Endothelial cell of umbilical vein (primary cell): Measurements from ENCODE around the gene BIRC2. TPM values are rescaled to one million over a fixed set of nuclear protein-coding genes. Genes with fewer than 3 reads are reported as not detected.
A peak's percentile ranks its signal among the peaks of the same experiment; 100 is the strongest.
"Not testable (repeated sequence)": the region's sequence is repeated elsewhere in the genome, so short reads cannot be mapped to it uniquely, and the experiment has no call there.

ENCODE experiments used
- Bru-seq: library from RNA; stranded (reverse); fragments of 400-500 nt; gene quantifications from one replicate; lab custom pipeline; 2021; lab: Mats Ljungman, UMichigan
- BruChase-seq, 2 experiments: library from RNA; stranded (reverse); fragments of 400-500 nt; gene quantifications; one replicate each; lab custom pipeline; 2021; lab: Mats Ljungman, UMichigan
- BruUV-seq: library from RNA; stranded (reverse); fragments of 400-500 nt; replicated peaks from 2 replicates; lab custom pipeline; 2021; lab: Mats Ljungman, UMichigan
- CTCF ChIA-PET: fragments of 300-600, 350-600 bp; sonication (Branson Sonifier 250); formaldehyde crosslinking; loops from one replicate; lab custom pipeline; 2021; ENCODE audit warnings: antibody characterized with exemption, inconsistent platforms; lab: Charles Lee
- POLR2A ChIA-PET: fragments of 300-600, 350-600 bp; sonication (Branson Sonifier 250); formaldehyde crosslinking; loops from one replicate; lab custom pipeline; 2021; ENCODE audit warnings: antibody characterized with exemption, inconsistent platforms; lab: Charles Lee
- DNase-seq: peaks from one replicate; pipeline ENCODE4 v3.0.0-alpha.2; 2011; ENCODE audit warnings: low read depth, low spot score
- FAIRE-seq: peaks from 2 replicates; lab custom pipeline; 2011; peaks lifted over from hg19 to GRCh38; lab: Jason Lieb, UNC
- H2AFZ ChIP-seq: 2 replicates; pipeline ENCODE4 v1.6.0; 2012; ENCODE audit warnings: low read depth, low read length, control low read depth, inconsistent platforms
- H3K27ac ChIP-seq: 2 replicates; pipeline ENCODE4 v1.5.1; 2011; ENCODE audit warnings: low read depth, mild to moderate bottlenecking, control low read depth, low read length, moderate library complexity; ENCODE audit not compliant: insufficient read depth
- H3K27me3 ChIP-seq, 2 experiments: 2 replicates each; pipeline versions ENCODE4 v1.6.0 to v1.6.1; 2011; ENCODE audit warnings: low read length in 2 of 2, mixed read lengths in 1 of 2; ENCODE audit not compliant: control insufficient read depth in 2 of 2, insufficient read depth in 2 of 2
- H3K36me3 ChIP-seq, 2 experiments: 2 replicates in 1 of 2; 3 replicates in 1 of 2; pipeline ENCODE4 v1.5.1; 2011; ENCODE audit warnings: low read length in 2 of 2, mild to moderate bottlenecking in 1 of 2, moderate library complexity in 1 of 2; ENCODE audit not compliant: control insufficient read depth in 2 of 2, insufficient read depth in 2 of 2; ENCODE audit errors: extremely low read depth in 1 of 2
- H3K4me1 ChIP-seq: 3 replicates; pipeline ENCODE4 v1.5.1; 2011; ENCODE audit warnings: mild to moderate bottlenecking, low read length; ENCODE audit not compliant: control insufficient read depth, insufficient read depth; ENCODE audit errors: extremely low read depth
- H3K4me2 ChIP-seq: 2 replicates; pipeline ENCODE4 v1.6.1; 2011; ENCODE audit warnings: low read length, control low read depth, mixed read lengths; ENCODE audit not compliant: insufficient read depth
- H3K4me3 ChIP-seq, 3 experiments: fragments of 200-600 bp in 1 of 3; sonication (generic), shearing (Covaris generic) in 1 of 3; replicated peaks in 1 of 3; 2 replicates each; pipeline ENCODE4 v1.5.1; 2011 to 2016; ENCODE audit warnings: control low read depth in 3 of 3, low read length in 3 of 3, mild to moderate bottlenecking in 2 of 3, inconsistent platforms in 1 of 3, low read depth in 1 of 3, moderate library complexity in 1 of 3; ENCODE audit not compliant: insufficient read depth in 1 of 3
- H3K79me2 ChIP-seq: 2 replicates; pipeline ENCODE4 v1.6.0; 2012; ENCODE audit warnings: low read length, inconsistent platforms; ENCODE audit not compliant: control insufficient read depth, insufficient read depth
- H3K9ac ChIP-seq: replicated peaks from 2 replicates; pipeline ENCODE3; 2011; ENCODE audit warnings: low read length, control low read depth; ENCODE audit not compliant: insufficient read depth; ENCODE audit errors: extremely low read depth
- H3K9me1 ChIP-seq: replicated peaks from 3 replicates; pipeline ENCODE4 v1.6.0; 2011; ENCODE audit warnings: mild to moderate bottlenecking, low read length; ENCODE audit not compliant: control insufficient read depth, insufficient read depth; ENCODE audit errors: extremely low read depth
- H3K9me3 ChIP-seq: replicated peaks from 2 replicates; pipeline ENCODE4 v1.5.1; 2012; ENCODE audit warnings: low read length, inconsistent platforms; ENCODE audit not compliant: control insufficient read depth, insufficient read depth
- H4K20me1 ChIP-seq: replicated peaks from 2 replicates; pipeline ENCODE3; 2011; ENCODE audit warnings: mild to moderate bottlenecking, low read length; ENCODE audit not compliant: control insufficient read depth, insufficient read depth; ENCODE audit errors: extremely low read depth
- CTCF ChIP-seq, 2 donors: IDR thresholded peaks; 1 replicate in 1 of 2; 2 replicates in 1 of 2; pipeline ENCODE4 v1.5.1; 2011; ENCODE audit warnings: low read length in 2 of 2, mild to moderate bottlenecking in 2 of 2, moderate library complexity in 2 of 2, control low read depth in 1 of 2, inconsistent platforms in 1 of 2, low read depth in 1 of 2; ENCODE audit not compliant: insufficient read depth in 1 of 2; ENCODE audit errors: extremely low read depth in 1 of 2
- EZH2 ChIP-seq: IDR thresholded peaks from 2 replicates; pipeline ENCODE4 v1.6.1; 2012; ENCODE audit warnings: borderline replicate concordance, low read depth, mild to moderate bottlenecking, moderate library complexity, low read length, inconsistent platforms; ENCODE audit not compliant: severe bottlenecking
- FOS ChIP-seq: IDR thresholded peaks from 2 replicates; pipeline ENCODE4 v1.6.1; 2011; ENCODE audit warnings: mild to moderate bottlenecking, low read length, moderate library complexity, borderline replicate concordance; ENCODE audit not compliant: insufficient read depth
- GATA2 ChIP-seq: IDR thresholded peaks from 2 replicates; pipeline ENCODE4 v1.7.0; 2011; ENCODE audit warnings: low read depth, mild to moderate bottlenecking, moderate library complexity, mixed read lengths, low read length; ENCODE audit not compliant: insufficient read length, insufficient read depth
- JUN ChIP-seq: IDR thresholded peaks from 2 replicates; pipeline ENCODE4 v1.6.1; 2011; ENCODE audit warnings: borderline replicate concordance, low read depth; ENCODE audit not compliant: insufficient read length, insufficient read depth
- MYC ChIP-seq: IDR thresholded peaks from one replicate; pipeline ENCODE4 v1.6.1; 2011; ENCODE audit warnings: mild to moderate bottlenecking, low read depth, low read length
- POLR2A ChIP-seq: IDR thresholded peaks from 2 replicates; pipeline ENCODE4 v1.6.1; 2012; ENCODE audit warnings: low read depth, mild to moderate bottlenecking, control low read depth, low read length
- POLR2AphosphoS5 ChIP-seq: IDR thresholded peaks from 2 replicates; pipeline ENCODE4 v1.6.1; 2012; ENCODE audit warnings: low read depth, mild to moderate bottlenecking, control low read depth, low read length, moderate library complexity; ENCODE audit not compliant: insufficient read depth
- dilution Hi-C: fragments of 300-500 bp; cut with MboI; formaldehyde crosslinking; loops from one replicate; pipeline ENCODE4 v1.15.0; 2019; ENCODE audit warnings: low sequenced_read_pairs; ENCODE audit not compliant: extremely low pct_ligation_motif_present
- intact Hi-C: fragments of 100-400 bp; cut with micrococcal nuclease; formaldehyde crosslinking; loops from one replicate; pipeline ENCODE4 v1.10.0; 2022
- long read RNA-seq: library from polyadenylated mRNA; stranded (forward); transcript quantifications from one replicate; pipeline ENCODE4 v2.0.0, GENCODE V29; 2021
- polyA minus RNA-seq, 3 experiments: library from RNA; depleted of rRNA, polyadenylated mRNA; stranded (reverse); fragments of >200 nt; gene quantifications; 1 replicate in 1 of 3; 2 replicates in 2 of 3; pipeline ENCODE4 v1.2.3, GENCODE V29; 2011
- polyA plus RNA-seq, 4 experiments: library from polyadenylated mRNA; depleted of rRNA in 3 of 4; stranded (reverse) in 3 of 4; unstranded in 1 of 4; fragments of >200 nt; gene quantifications; 2 replicates each; pipeline versions ENCODE4 v1.2.1 to v1.2.3, GENCODE V29; 2011 to 2012; ENCODE audit warnings: missing spikeins in 1 of 4
- total RNA-seq: library from RNA; stranded (reverse); gene quantifications from 2 replicates; pipeline ENCODE4 v1.2.3, GENCODE V29; 2021
- TF ChIP-seq, protein P1 (sequence below): IDR thresholded peaks from 2 replicates; pipeline ENCODE4 v1.6.1; 2011; ENCODE audit not compliant: insufficient read depth, insufficient read length

BIRC2 gene
- total RNA-seq, result 47.3 and 49.9 TPM in 2 replicates
- polyA plus RNA-seq, result 32.9 and 42.8 TPM in 2 replicates
- polyA plus RNA-seq (2011; cell fraction: cytosol; rRNA removed), result 38.3 and 49.0 TPM in 2 replicates
- polyA plus RNA-seq (2011; cell fraction: nucleus; rRNA removed), result 73.7 and 80.9 TPM in 2 replicates
- polyA plus RNA-seq (2012), result 60.5 and 68.2 TPM in 2 replicates
- 63.1 and 82.2 TPM in 2 replicates for polyA minus RNA-seq
- polyA minus RNA-seq (2011; cell fraction: cytosol; rRNA and poly(A)+ RNA removed), result 14.7 TPM
- 114 and 187 TPM in 2 replicates for polyA minus RNA-seq (2011; cell fraction: nucleus; rRNA and poly(A)+ RNA removed)
- percentile 95 among the genes with signal in this experiment for Bru-seq, nascent RNA
- BruChase-seq, experiment 1, labeled RNA remaining after a 6-hour chase, result percentile 94 among the genes with signal in this experiment
- percentile 96 among the genes with signal in this experiment for BruChase-seq, experiment 2, labeled RNA remaining after a 2-hour chase
- long read RNA-seq, full-length matches to known transcripts, result 104 of 198 reads
- long read RNA-seq, partial matches to known transcripts, result 70 of 198 reads
- long read RNA-seq, other reads (novel, unspliced or antisense), result 24 of 198 reads

GRCh38 chr11:102346748-102347461 lies at the start of gene BIRC2:
BIRC2 (plus strand) TSS chr11:102347214; CDS start chr11:102349855, 2,641 bp downstream.
- H3K27me3 ChIP-seq, result no peaks in the 10 kb centered on the region
- BruUV-seq, result no TSS peak
- peak; percentile 91 for DNase-seq
- H3K9me1 ChIP-seq, result no peaks in the 10 kb centered on the region
- intact Hi-C loops (loop anchor here (1.0 to 5.0 kb wide), 11 partner anchors 38 to 484 kb away; partner anchors contain the start of genes MMP1, TMEM123 and YAP1), dilution Hi-C loops (no loop called here)
- POLR2A ChIA-PET, result no interaction called here
- CTCF ChIA-PET, result interaction anchor here (0.9 kb wide), 1 partner anchor 266 kb away, joined by 3 read pairs; no protein-coding TSS in a partner anchor
- H3K4me1 ChIP-seq, result peaks cover 43% of the 10 kb centered on the region
- H2AFZ ChIP-seq, result peak within 1 kb of the TSS; percentile 14
- H4K20me1 ChIP-seq, result peaks cover 4% of the 10 kb centered on the region
- peak within 1 kb of the TSS; percentile 98 for H3K4me2 ChIP-seq
- peak within 1 kb of the TSS; percentile 95 for H3K9ac ChIP-seq
- TF ChIP-seq CTCF (IDR thresholded peaks at IDR 0.05; ENCODE audit: extremely low read depth in 1 of 2, insufficient read depth in 1 of 2, low read depth in 1 of 2, low read length in 2 of 2) (peak; percentile 70 to 88), GATA2 (no peak), POLR2A (peak; percentile 90), FOS (peak; percentile 59), POLR2AphosphoS5 (peak; percentile 95), JUN (peak; percentile 66), MYC (no peak), EZH2 (no peak)
- TF ChIP-seq, protein P1, sequence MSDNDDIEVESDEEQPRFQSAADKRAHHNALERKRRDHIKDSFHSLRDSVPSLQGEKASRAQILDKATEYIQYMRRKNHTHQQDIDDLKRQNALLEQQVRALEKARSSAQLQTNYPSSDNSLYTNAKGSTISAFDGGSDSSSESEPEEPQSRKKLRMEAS, result no peak
- peaks cover 0 to 8% of the 10 kb centered on the region in 2 experiments for H3K36me3 ChIP-seq
- peak within 1 kb of the TSS; percentile 89 for H3K27ac ChIP-seq
- peaks cover 43% of the 10 kb centered on the region for H3K79me2 ChIP-seq
- H3K9me3 ChIP-seq, result no peaks in the 10 kb centered on the region
- peak within 1 kb of the TSS; percentile 69 to 99 (median 92) for H3K4me3 ChIP-seq
- FAIRE-seq, result peak; percentile 43

DNA sequence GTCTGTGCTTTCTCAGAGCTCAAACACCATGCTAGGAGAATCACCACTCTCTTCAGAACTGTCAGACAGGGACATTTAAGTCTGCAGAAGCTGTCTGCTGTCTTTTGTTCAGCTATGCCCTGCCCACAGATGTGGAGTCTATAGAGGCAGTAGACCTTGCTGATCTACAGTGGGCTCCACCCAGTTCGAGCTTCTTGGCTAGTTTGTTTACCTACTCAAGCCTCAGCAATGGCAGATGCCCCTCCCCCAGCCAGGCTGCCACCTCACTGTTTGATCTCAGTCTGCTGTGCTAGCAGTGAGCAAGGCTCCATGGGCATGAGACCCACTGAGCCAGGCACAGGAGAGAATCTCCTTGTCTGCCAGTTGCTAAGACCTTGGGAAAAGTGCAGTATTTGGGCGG lies 46.2 kb upstream of the BIRC2 start:
- H3K27ac ChIP-seq, BruUV-seq, H3K4me3 ChIP-seq, H3K9me3 ChIP-seq, H3K4me1 ChIP-seq, H3K36me3 ChIP-seq, H3K9ac ChIP-seq, H4K20me1 ChIP-seq, DNase-seq, FAIRE-seq, H3K4me2 ChIP-seq, dilution Hi-C loops, intact Hi-C loops, H3K79me2 ChIP-seq, H2AFZ ChIP-seq, H3K9me1 ChIP-seq, POLR2A ChIA-PET: not testable (repeated sequence)
- CTCF ChIA-PET, result interaction anchor here (1.5 kb wide), 1 partner anchor 11 kb away, joined by 3 read pairs; no protein-coding TSS in a partner anchor
- peaks cover 8 to 18% of the 10 kb centered on the region in 2 experiments for H3K27me3 ChIP-seq
